ENCODE results near the gene EZH1.
"Not testable (repeated sequence)": the region's sequence is repeated elsewhere in the genome, so short reads cannot be mapped to it uniquely, and the experiment has no call there.

Gene EZH1

DNA sequence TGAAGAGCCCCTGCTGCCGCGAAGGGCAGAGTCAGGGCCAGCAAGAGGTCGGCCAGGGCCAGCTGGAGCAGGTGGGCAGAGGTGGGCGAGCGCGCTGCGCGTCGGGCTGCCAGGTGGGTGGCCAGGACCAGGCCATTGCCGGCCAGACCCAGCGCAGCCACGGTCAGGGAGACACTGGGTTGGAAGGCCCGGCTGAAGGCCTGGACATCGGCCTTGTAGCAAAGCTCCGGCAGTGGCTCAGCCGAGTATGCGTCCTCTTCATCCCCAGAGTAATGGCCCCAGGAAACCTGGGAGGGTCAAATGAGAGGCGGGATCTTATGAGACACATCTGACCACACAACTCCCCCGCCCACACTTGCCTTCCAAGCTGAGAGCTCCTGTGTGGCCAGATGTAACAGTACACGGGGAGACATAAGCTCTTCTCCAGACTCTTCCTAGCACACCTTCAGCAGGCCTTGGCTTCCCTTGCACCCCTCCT lies 64.5 kb downstream of the EZH1 start:
- no peak for DNase-seq

DNA sequence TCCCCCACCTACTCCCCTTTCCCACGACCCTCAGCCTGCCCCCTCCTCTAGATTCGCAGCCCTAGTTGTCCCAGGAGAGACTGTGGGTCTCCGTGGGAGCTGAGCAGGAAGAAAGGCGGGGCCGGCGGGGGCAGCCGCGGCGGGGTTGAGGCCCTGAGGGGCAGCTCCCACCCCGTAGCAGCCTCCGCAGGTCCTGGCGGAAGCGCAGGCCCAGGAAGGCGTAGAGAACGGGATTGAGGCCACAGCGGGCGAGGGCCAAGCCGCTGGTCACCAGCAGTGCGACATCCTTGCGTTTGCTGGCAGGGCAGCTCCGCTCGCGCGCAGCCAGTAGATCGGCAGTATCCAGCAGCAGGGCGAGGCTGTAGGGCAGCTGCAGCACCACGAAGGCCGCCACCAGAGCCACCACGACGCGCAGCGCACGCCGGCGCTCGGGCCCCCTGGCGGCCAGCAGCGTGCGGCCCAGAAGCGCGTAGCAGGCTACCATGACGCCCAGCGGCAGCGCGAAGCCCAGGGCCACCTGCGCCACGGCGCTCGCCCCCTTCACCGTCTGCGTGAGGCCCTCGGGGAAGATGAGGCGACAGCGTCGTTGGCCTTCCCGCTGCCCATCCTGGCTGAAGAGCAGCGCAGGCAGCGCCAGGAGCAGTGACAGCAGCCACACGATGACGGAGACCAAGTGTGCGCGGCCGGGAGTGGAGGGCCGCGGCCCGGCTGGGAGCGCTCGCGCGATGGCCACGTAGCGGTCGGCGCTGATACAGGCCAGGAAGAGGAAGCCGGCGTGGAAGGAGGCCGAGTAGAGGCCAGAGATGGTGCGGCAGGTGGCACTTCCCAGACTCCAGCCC lies 65.1 kb downstream of the EZH1 start:
- DNase-seq = peak; percentile 56 to 88 (median 61)

DNA sequence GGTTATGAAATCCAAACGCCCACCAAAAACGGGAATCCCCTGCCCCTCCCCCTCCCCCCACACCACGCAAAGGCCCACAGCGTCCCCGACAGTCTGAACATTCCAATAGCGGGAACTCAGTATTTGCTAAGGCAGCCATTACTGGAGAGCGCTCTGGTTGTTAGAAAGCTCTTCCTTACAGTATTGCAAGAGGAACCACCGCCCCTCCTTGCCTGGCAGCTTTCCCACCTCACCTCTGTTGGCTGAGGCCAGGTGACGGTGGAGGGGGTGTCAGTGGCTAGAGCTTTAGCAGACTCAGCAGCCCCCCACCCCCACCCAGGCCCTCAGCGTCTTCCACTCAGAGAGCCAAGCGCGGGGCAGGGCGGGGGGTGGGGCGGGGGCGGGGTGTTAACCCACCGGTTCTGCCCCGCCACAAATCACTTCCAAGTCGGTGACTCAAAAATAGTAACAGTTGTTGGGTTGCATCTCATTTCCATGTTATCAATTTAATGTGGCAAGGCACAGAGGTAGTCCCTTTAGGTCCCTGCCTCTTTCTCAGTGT lies 65.8 kb downstream of the EZH1 start:
- DNase-seq = peak in 3 of 5 experiments; percentile 24 to 79 (median 45)

DNA sequence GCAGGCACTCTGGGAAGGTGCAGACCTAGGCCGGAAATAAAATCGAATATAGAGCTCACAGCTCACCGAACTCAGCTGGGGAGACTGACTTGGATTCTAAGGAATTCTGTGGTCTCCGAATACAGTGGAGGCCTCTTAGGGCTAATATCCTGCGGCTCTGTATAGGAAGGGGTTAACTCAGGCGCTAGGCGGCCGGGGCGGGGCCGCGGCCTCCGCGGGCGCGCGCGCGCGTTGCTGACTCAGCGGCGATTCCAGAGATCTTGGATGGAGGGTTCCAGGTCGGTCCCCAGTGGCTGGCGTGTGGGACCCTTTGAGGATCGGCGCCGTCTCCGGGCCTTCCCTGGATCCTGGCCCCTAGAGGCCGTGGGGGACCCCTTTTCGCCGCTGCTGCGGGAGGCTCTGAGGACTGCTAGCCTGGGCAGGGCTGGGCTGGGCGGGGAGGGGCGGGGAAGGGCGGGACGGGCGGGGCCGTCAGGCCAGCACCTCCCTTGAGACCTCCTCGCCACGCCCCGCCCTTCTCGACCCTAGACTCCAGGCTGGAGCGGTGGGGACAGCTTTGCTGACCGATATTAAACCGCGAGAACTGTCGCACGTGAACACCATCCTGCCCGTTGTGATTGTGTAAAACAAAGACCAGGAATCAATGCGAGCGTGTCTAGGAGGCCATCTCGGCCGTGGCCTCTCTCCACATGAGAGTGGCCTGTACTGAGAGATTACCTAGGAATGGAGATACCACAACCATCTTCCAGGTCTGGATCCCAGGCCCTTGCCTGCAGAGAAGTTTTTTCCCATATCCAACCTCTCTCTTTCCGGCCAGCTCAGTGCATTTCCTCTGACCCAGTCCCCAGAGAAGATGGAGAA lies 66.7 kb downstream of the EZH1 start:
- peak; percentile 52 to 84 (median 65) for DNase-seq

DNA sequence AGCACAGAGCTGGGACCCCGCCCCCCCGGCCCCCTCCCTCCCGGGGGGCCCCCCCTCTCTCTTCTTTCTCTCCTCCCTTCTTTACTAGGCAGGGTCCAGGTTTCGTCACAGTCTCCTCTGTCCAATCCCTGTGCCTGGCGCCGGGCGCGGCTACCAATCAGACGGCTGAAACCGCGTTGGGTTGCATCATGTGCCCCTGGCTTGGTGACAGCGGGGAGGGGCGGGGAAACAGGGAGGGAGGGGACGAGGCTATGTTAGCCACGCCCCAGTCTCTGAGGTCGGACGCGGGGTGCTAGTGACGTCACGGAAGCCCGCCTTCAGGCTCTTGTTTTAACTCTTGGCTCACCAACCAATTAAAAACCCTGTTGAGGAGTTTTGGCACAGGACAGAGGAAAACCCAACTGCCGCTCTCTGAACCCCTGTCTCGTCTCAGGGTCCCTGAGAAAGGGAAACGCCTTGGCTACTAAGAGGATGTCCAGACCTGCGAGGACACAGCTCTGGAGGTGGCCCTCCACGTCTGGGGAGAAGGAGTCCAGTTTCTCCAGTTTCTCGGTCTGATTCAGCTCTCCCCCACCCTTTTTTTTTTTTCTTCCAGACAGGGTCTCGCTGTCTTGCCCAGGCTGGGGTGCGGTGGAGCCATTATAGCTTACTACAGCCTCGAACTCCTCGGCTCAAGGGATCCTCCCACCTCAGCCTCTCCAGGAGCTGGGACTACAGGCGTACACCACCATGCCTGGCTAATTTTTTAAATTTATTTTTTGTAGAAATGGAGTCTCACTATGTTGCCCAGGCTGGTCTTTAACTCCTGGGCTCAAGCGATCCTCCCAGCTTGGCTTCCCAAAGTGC lies 67.6 kb downstream of the EZH1 start:
- peak; percentile 92 to 99 (median 99) for DNase-seq

DNA sequence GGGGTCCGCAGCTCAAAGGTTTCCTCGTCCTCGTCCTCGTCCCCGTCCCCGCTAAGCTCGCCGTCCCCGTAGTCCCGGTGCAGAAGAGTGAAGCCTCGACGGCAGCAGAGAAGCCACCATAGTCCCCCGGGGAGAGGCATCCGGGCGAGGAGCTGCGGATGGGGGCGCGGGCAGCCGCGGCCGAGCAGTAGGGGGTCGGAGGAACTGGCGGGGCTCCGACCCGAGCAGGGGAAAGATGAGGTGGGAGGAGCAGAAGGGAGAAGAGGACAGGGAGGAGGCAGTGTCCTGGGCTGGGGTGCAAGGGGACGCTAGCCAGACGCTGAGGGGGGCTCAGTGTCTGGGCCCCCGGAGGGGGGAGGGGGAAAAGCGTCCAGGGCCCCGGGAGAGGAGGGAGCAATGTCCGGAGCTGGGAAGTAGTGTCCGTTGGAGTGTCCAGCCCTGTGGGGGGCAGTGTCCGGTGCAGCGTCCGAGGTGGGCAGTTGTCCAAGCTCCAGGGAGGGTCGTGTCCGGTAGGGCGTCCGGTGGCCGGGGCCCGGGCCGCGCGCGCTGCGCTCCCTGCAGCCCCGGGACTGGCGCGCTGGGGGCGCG lies 68.3 kb downstream of the EZH1 start, which contains the start of gene PLEKHH3:
TSS of gene PLEKHH3 (minus strand) at position 571 of the 588 bp plus-strand sequence. CDS start at position 140, 431 bp downstream.
- peak in 1 of 5 experiments; percentile 45 for DNase-seq

DNA sequence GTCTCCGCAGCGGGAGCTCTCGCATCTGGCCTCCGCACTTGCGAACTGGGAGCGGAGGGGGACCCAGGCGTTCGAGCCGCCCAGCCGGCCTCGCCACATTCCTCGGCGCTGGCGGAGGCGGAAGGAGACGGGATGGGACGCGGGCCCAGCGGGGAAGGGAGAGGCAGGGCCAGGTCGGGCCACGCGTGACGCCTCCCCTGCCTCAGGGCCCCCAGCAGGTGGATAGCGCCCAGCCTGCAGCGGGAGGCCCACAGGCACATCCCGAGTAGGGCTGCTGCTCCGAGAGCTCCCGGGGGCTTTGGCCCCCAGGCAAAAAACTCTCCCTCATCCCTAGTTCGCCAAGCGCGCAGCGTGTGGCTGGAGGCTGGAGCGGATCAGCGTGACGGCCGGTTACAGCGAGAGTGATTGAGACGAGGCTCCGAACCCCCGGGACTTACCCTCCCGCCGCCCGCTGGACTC lies 68.8 kb downstream of the EZH1 start:
- DNase-seq = no peak

DNA sequence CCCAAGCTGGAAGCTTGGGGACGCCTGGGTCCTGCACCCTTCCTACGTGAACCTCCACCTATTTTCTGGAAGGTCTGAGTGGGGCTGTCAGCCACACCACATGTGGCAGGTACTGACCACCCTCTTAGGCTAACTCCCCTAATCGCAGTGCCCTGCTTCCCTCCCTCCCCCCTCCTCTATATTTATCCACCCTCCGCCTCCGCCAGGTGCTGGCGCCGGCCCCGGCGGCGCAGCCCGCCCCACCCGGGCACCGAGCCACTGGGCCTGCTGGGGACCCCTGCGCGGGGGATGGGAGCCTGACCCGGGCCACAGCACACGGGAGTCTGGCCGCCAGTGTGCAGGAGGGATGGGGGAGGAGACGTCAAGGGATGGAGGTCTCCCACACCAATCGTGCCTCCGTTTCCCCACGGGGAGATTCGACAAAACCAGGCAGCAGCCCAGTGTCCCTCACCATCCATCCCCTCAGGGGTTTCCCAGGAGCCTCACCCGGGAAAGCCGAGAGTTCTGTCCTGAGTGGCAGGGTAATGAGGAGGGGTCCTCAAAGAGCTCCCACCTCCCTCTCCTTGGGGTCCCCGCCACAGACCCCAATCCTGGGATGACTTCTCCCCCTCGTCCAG lies 69.4 kb downstream of the EZH1 start:
- DNase-seq = no peak

DNA sequence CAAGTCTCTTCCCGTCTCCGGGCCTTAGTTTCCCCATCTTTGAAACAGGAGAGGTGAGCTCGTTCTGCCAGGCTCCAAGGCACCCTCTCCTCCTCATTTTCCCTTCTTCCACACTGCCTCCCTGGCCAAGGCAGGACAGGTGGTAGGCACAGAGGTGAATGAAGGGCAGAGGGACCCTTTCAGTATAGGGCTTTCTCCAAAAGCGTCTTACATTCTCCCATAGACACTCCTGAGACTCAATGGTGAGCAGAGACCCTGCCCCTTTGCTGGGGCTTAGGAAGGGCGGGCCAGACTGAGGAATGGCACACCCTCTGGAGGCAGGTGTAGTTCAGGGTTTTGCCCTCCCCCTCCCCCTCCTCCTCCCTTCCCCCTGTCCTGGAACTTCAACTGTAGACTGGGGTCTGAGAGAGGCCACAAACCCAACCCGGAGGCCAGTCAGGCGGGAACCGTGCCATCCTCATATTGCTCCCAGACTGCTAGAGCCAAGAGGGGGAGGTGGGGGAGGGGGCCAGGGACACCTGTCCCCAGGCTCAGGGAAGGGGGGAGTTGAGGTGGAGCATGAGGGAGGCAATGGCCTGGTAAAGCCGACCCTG lies 70.0 kb downstream of the EZH1 start:
- no peak for DNase-seq

DNA sequence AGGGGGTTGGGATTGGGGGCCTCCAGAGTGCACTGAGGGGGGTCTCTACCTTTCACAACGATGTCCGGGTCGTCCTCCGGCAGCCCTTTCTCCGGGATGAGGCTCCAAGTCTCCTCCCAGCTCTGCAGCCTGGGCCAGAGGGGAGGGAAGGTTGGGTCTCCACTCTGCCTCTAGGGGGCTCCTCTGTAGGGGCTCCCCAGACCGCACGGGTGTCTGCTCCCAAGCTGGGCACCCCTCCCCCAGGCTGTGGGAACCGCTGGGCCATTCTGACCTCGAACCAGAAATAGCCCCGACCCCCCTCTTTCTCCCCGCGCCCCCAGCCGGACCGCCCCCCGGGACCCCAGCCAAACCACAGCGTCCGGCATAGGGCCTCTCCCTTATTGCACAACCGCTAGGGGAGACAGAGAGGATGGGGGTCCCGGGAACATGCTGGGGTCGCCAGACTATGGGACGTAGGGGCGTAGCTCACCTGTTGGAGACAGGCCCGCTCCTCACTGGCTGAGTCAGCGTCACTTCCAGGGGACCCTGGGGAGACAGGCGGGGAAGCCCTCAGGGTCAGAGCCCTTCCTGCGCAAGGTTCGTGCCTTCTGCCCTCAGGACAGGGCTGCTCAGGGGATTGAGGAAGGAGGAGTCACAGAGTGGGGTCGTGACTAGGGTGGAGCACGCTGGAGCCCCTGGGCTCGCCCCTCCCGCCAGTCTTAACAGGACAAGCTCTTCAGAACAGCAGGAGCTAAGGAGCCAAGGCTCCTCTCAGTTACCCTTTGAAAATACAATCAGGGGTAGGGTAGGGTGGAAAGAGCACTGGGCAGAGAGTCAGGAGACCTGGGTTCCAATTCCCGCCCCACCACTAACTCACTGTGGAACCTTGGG lies 70.7 kb downstream of the EZH1 start:
- no peak for DNase-seq

DNA sequence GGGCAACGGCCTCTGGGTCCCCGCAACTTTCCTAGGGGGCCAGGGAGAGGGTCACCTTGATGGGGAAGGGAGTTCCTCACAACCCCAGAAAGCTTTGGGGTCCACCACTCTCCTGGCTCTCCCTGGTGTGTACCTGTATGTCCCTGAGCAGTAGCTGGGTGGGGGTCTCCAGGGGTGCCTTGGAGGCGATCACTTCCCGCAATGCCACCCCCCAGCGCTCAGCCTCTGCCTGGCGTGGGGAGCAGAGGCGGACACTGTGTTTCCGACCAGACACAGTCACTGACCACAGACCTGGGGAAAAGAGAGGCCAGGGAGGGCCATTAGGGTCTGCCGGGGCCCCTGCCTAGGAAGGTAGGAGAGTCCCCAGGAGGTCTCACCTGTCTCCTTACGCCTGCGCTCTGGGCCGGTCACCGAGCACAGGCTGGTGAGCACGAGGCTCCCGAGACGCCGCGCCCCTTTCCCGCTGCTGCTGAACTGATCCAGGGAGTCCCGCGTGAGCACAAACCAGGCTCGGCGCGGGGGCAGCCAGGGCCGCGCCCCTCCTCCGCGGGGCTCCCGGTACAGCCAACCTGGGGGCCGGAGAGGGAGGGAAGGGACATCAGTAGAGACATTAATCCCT lies 71.5 kb downstream of the EZH1 start:
- DNase-seq = no peak

DNA sequence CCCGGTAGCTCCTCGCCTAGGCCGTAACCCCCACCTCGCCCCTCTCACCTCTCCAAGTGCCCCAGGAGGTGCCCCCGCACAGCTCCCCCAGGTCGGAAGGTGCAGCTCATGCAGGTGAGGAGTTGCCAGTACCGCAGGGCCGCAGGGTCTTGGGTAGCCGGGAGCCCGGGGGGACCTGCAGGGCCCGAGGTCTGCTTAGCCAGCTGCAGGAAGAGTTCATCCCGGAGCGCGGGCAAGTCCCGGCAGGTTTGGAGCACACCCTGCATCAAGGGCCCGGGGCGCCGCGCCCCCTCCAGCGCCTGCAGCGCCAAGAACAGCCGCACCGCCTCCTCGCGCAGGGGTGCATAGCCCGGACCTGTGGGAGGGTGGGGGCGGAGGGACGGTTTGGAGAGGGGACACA lies 72.8 kb downstream of the EZH1 start:
- DNase-seq = no peak

DNA sequence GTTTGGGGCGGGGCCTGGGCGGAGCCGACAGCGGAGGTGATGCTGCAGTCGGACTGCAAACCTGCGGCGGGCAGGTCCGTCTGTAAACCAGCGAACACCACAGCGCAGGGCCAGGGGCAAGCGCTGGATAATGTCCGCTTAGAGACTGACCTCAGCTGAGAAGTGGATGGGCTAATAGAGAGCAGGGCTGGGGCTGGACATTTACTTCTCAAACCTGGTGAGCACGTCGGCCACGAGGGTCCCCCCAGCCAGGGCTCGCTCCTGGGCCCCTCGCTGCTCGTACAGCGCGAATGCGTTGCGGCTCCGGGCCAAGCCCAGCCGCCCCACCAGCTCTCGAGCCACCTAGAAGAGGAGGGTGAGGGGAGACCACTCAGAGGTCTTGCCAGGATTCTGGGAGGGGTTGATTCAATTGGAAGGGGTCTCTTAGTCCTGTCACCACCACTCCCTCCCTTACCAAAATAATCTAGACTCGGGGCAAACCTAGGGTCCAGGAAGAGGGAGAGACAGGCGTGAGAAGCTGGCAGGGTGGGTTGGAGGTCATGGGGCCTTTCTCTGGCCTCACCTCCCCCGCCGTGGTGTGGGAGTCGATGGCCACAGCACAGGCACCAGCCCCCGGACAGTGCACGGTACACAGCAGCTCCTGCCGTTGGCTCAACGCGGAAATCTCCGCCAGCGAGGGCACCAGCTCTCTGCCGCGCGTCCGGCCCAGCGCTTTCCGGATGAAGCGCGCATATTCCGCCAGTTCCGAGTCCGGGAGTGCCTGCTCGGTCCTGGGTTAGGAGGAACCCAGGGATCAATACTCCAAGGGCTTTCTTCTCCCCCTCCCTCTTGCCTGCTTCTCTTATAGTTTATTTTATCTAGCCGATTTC lies 73.8 kb downstream of the EZH1 start:
- DNase-seq = peak in 1 of 5 experiments; percentile 28

DNA sequence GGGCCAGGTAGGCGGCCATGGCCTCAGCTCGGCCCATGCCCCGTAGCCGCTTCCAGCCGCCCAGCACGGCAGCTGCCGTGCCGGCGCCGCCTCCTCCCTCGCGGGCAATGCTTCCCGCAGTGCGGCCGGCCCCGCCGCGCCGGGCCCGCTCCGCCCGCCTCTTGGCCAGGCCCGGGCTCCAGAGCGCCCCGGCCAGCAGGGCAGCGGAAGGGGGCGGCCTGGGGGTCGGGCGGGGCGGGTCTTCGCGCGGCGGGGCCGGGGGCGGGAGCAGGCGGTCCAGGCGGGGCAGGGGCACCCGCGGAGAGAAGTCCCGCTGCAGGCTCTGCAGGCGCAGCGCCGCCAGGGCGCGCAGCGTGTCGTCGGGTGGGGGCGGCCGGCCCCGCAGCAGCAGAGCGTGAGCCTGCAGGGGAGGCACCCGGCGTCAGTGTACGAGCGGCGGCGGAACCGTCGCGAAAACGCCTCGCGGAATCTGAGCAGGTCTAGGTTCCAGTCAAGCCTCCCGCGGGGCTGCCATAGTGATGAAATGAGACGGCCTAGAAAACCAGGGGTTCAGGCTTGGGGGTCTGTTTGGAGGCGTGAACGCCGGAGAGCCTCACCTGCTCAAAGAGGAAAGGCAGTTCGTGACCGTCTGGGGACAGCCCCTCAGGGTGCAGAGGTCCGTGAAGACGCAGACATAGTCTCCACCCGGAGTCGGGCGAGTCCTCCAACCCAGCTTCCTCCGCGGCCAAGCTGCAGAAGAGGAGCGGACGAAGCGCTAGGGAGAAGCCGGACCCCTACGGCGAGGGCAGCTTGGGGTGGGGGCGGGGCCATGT lies 74.7 kb downstream of the EZH1 start:
- DNase-seq = peak in 4 of 5 experiments; percentile 31 to 68 (median 45)

DNA sequence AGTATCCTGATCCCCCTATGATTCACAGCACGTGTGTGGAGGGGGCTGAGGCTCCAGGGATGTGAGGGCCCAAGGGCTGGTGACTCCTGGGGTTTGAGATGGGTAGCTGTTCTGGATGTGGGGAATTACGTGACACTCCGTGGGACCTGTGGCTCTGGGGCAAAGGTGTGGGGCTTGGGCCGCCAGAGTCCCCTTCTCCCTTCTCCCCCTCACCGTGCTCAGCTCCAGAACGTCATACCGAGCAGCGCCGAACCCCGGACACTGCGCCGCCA lies 75.2 kb downstream of the EZH1 start:
- DNase-seq = no peak

DNA sequence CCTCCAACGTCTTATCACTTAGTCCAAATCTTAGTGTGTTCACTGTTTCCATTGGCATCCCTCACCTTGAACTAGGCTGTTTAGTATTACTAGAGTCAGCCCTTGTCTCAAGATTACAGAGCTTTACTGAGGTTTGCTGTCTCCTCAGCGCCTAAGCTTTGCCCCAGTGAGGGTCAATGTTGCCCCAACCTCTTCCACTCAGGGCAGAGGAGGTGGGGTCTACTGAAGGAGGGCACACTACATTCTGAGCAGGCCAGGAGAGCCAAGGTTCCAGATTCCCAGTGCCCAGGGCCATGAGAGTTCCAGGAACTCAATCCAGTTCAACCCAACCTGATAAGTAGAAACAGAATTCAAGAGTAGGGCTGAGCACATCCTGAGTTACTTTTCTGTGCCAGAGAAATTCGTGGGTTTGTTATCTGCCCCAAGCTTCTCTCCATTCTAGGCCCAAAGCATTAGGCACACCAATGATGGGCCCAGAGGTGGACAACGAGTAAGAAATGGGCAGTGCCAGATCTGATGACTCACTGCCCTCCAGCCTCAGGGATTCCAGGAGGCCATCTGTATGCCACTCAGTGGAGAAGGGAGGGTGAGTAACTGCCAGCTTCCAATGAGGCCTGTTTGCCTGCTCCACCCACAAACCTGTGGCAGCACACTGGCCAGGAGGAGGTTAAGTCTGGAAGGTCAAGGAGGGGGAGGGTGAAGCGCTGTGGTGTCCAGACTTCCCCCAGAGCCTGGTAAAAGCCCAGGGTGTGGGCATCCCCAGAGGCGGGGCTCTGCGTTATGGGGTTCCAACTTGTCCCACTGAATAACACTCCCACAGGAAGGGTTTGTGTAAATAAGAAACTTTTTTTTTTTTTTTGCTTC lies 77.5 kb downstream of the EZH1 start:
- DNase-seq = no peak

DNA sequence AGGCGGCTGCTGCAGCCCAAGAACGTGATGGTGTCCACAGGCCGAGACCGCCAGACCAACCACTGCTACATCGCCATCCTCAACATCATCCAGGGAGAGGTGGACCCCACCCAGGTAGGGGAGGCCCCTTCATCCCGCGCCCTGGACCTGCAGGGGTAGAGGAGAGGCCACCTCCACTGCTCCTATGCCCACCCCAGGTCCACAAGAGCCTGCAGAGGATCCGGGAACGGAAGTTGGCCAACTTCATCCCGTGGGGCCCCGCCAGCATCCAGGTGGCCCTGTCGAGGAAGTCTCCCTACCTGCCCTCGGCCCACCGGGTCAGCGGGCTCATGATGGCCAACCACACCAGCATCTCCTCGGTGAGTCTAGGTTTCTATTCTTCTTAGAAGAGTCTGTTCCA lies 78.7 kb downstream of the EZH1 start:
- not testable (repeated sequence) for DNase-seq

Data from T-helper 2 cell (primary cell).